Body of pancreas (tissue), 4 donors: Measurements from ENCODE around the gene IGHMBP2. TPM values are rescaled to one million over a fixed set of nuclear protein-coding genes. Genes with fewer than 3 reads are reported as not detected.
"Not testable (repeated sequence)": the region's sequence is repeated elsewhere in the genome, so short reads cannot be mapped to it uniquely, and the experiment has no call there.

Source experiments
- ATAC-seq: fragments of 150-250 bp; one replicate; pipeline ENCODE4 v1.9.1; 2016
- DNase-seq, 4 donors: peaks; one replicate each; pipeline ENCODE4 v3.0.0-alpha.2; 2019
- H3K27ac ChIP-seq, 4 donors: fragments of 200-600 bp; sonication (generic); 1 replicate in 3 of 4; 2 replicates in 1 of 4; pipeline versions ENCODE4 v1.5.1 to v1.6.1; 2016 to 2019; ENCODE audit warnings: mild to moderate bottlenecking in 1 of 4, mixed read lengths in 1 of 4, moderate library complexity in 1 of 4
- H3K27me3 ChIP-seq, 2 donors: fragments of 200-600 bp; sonication (generic); one replicate each; pipeline ENCODE4 v1.6.0; 2016; ENCODE audit warnings: mild to moderate bottlenecking in 1 of 2
- H3K36me3 ChIP-seq, 2 donors: fragments of 200-600 bp; sonication (generic); replicated peaks in 1 of 2; 2 replicates each; pipeline ENCODE4 v1.5.1; 2016; ENCODE audit warnings: low read depth in 2 of 2; ENCODE audit not compliant: insufficient read depth in 1 of 2
- H3K4me1 ChIP-seq: fragments of 200-600 bp; sonication (generic); one replicate; pipeline ENCODE4 v1.6.0; 2016
- H3K4me3 ChIP-seq, 2 donors: fragments of 200-600 bp; sonication (generic); 1 replicate in 1 of 2; 2 replicates in 1 of 2; pipeline ENCODE4 v1.5.1; 2016 to 2019
- H3K9me3 ChIP-seq, 3 donors: fragments of 200-600 bp; sonication (generic); 1 replicate in 2 of 3; 2 replicates in 1 of 3; pipeline ENCODE4 v1.5.1; 2016
- CTCF ChIP-seq, 7 experiments: fragments of 450-650 bp in 4 of 7; fragments of 200-600 bp in 3 of 7; sonication (generic) in 3 of 7; IDR thresholded peaks; one replicate each; pipeline ENCODE4 v1.5.1; 2016 to 2019; ENCODE audit warnings: antibody characterized with exemption in 7 of 7
- POLR2A ChIP-seq, 3 donors: fragments of 450-650 bp; IDR thresholded peaks; one replicate each; pipeline ENCODE4 v1.6.1; 2016; ENCODE audit warnings: antibody characterized with exemption in 3 of 3, mild to moderate bottlenecking in 2 of 3
- WGBS, 2 donors: methylation state at CpG; one replicate each; pipeline ENCODE4 v1.1.5; 2017; 5-methylcytosine and 5-hydroxymethylcytosine counted together
- intact Hi-C: fragments of 100-400 bp; cut with DNase I; formaldehyde crosslinking; loops from one replicate; pipeline ENCODE4 v1.15.1; 2023
- total RNA-seq, 2 donors: library from RNA; depleted of rRNA; stranded (reverse); fragments of >200 nt; gene quantifications; one replicate each; pipeline ENCODE4 v1.1.0, GENCODE V29; 2016

The IGHMBP2 gene
- total RNA-seq, 2 donors from 2014 or later: 6.2 to 17.1 TPM

- no peak for DNase-seq
- no peaks in the 10 kb centered on the region for H3K4me1 ChIP-seq
- no peak for ATAC-seq
- no peaks in the 10 kb centered on the region for H3K36me3 ChIP-seq
- 79 to 100% methylated on average over 5 to 7 of the region's 7 CpGs for WGBS, 2 donors
- H3K27ac ChIP-seq: no peak overlapping the region
- intact Hi-C loops: no loop called here
- no peak overlapping the region for H3K4me3 ChIP-seq
- no peaks in the 10 kb centered on the region for H3K9me3 ChIP-seq
- TF ChIP-seq POLR2A (IDR thresholded peaks at IDR 0.05) (no peak), CTCF (IDR thresholded peaks at IDR 0.05) (no peak)
- no peaks in the 10 kb centered on the region for H3K27me3 ChIP-seq
These were observed 25.7 kb upstream of the IGHMBP2 start for GRCh38 chr11:68878022-68878421.

GRCh38 chr11:68880851-68881250, 22.8 kb upstream of the IGHMBP2 start:
- DNase-seq: no peak
- 93 to 100% methylated on average over 5 of the region's 5 CpGs for WGBS, 2 donors
- intact Hi-C loops: no loop called here

GRCh38 chr11:68881320-68881719, 22.4 kb upstream of the IGHMBP2 start:
- Histone ChIP-seq H3K36me3 (no peaks in the 10 kb centered on the region), H3K4me3 (no peak overlapping the region), H3K4me1 (no peaks in the 10 kb centered on the region), H3K27ac (no peak overlapping the region), H3K27me3 (no peaks in the 10 kb centered on the region), H3K9me3 (no peaks in the 10 kb centered on the region)
- DNase-seq (no peak), ATAC-seq (no peak)
- TF ChIP-seq CTCF (IDR thresholded peaks at IDR 0.05) (no peak), POLR2A (IDR thresholded peaks at IDR 0.05) (no peak)
- 82 to 95% methylated on average over 2 of the region's 2 CpGs for WGBS, 2 donors
- intact Hi-C loops: no loop called here

More at GRCh38 chr11:68880851-68881250, 22.8 kb upstream of the IGHMBP2 start:
- Histone ChIP-seq H3K4me1 (no peaks in the 10 kb centered on the region), H3K27ac (no peak overlapping the region), H3K27me3 (no peaks in the 10 kb centered on the region), H3K9me3 (no peaks in the 10 kb centered on the region), H3K36me3 (no peaks in the 10 kb centered on the region), H3K4me3 (no peak overlapping the region)
- no peak for ATAC-seq
- TF ChIP-seq CTCF (IDR thresholded peaks at IDR 0.05) (no peak), POLR2A (IDR thresholded peaks at IDR 0.05) (no peak)

GRCh38 chr11:68882391-68882790, 21.3 kb upstream of the IGHMBP2 start:
- H3K4me3 ChIP-seq: no peak overlapping the region
- ATAC-seq (no peak), DNase-seq (no peak)
- no peak overlapping the region for H3K27ac ChIP-seq
- H3K36me3 ChIP-seq: no peaks in the 10 kb centered on the region
- no peaks in the 10 kb centered on the region for H3K27me3 ChIP-seq
- H3K9me3 ChIP-seq: no peaks in the 10 kb centered on the region
- intact Hi-C loops: no loop called here
- no peaks in the 10 kb centered on the region for H3K4me1 ChIP-seq
- TF ChIP-seq POLR2A (IDR thresholded peaks at IDR 0.05) (no peak), CTCF (IDR thresholded peaks at IDR 0.05) (no peak)
- WGBS, 2 donors: 88 to 97% methylated on average over 10 to 13 of the region's 13 CpGs

GRCh38 chr11:68884827-68885226, 18.9 kb upstream of the IGHMBP2 start:
- DNase-seq, H3K9me3 ChIP-seq, H3K4me3 ChIP-seq, H3K27ac ChIP-seq, intact Hi-C loops, H3K4me1 ChIP-seq, H3K27me3 ChIP-seq, H3K36me3 ChIP-seq, ATAC-seq: not testable (repeated sequence)
- 91 to 97% methylated on average over 15 of the region's 15 CpGs for WGBS, 2 donors
